Panc1 (cell line): ENCODE data around the gene CEP85L. TPM values are rescaled to one million over a fixed set of nuclear protein-coding genes. Genes with fewer than 3 reads are reported as not detected.

Experiments used
- ATAC-seq: fragments of 200-7000 bp; cut with Tn5 transposase; 2 replicates; pipeline ENCODE4 v1.9.1; 2020; ENCODE audit warnings: mild to moderate bottlenecking, moderate library complexity
- BruUV-seq: library from RNA; stranded (reverse); fragments of 400-500 nt; replicated peaks from 2 replicates; lab custom pipeline; 2021; lab: Mats Ljungman, UMichigan
- CTCF ChIA-PET: fragments of 300-600 bp; sonication (Branson Sonifier 250); formaldehyde crosslinking; loops from one replicate; lab custom pipeline; 2022; ENCODE audit warnings: antibody characterized with exemption; lab: Charles Lee
- POLR2A ChIA-PET: fragments of 300-600 bp; sonication (Branson Sonifier 250); formaldehyde crosslinking; loops from one replicate; lab custom pipeline; 2022; ENCODE audit warnings: antibody characterized with exemption; lab: Charles Lee
- DNase-seq: peaks from one replicate; pipeline ENCODE4 v3.0.0-alpha.2; 2010; ENCODE audit warnings: low read depth, low spot score
- H3K27ac ChIP-seq: 2 replicates; pipeline ENCODE4 v1.5.1; 2011; ENCODE audit warnings: mild to moderate bottlenecking, low read length, inconsistent platforms
- H3K27me3 ChIP-seq: fragments of 200-500 bp; sonication (Bioruptor generic); 2 replicates; pipeline ENCODE4 v1.6.0; 2014; ENCODE audit warnings: low read length, inconsistent platforms; ENCODE audit not compliant: control insufficient read depth, insufficient read depth
- H3K36me3 ChIP-seq: fragments of 200-500 bp; sonication (Bioruptor generic); 2 replicates; pipeline ENCODE4 v1.5.1; 2014; ENCODE audit warnings: inconsistent platforms, mild to moderate bottlenecking, low read length, moderate library complexity; ENCODE audit not compliant: control insufficient read depth, insufficient read depth
- H3K4me1 ChIP-seq: 2 replicates; pipeline ENCODE4 v1.5.1; 2011; ENCODE audit warnings: inconsistent platforms, mild to moderate bottlenecking, low read length, moderate library complexity; ENCODE audit not compliant: control insufficient read depth, insufficient read depth
- H3K4me3 ChIP-seq, 2 experiments: 2 replicates each; pipeline ENCODE4 v1.5.1; 2011 to 2012; ENCODE audit warnings: low read depth in 2 of 2, low read length in 2 of 2, mild to moderate bottlenecking in 2 of 2, inconsistent platforms in 1 of 2, moderate library complexity in 1 of 2
- H3K9me3 ChIP-seq: fragments of 200-500 bp; sonication (Bioruptor generic); 2 replicates; pipeline ENCODE4 v1.5.1; 2014; ENCODE audit warnings: low read depth, mild to moderate bottlenecking, inconsistent platforms, low read length, moderate library complexity; ENCODE audit not compliant: control insufficient read depth, insufficient read depth
- CTCF ChIP-seq: fragments of 450-650 bp; IDR thresholded peaks from 2 replicates; pipeline ENCODE4 v1.5.1; 2017; ENCODE audit warnings: mild to moderate bottlenecking
- POLR2AphosphoS5 ChIP-seq: IDR thresholded peaks from 2 replicates; pipeline ENCODE4 v1.6.1; 2012; ENCODE audit warnings: mild to moderate bottlenecking, low read depth, low read length, moderate library complexity
- REST ChIP-seq, 2 experiments: IDR thresholded peaks; 2 replicates each; pipeline ENCODE4 v1.6.1; 2011 to 2012; ENCODE audit warnings: low read depth in 2 of 2, control low read depth in 1 of 2, low read length in 1 of 2, mild to moderate bottlenecking in 1 of 2, moderate library complexity in 1 of 2; ENCODE audit not compliant: insufficient read depth in 1 of 2
- SIN3A ChIP-seq: IDR thresholded peaks from 2 replicates; pipeline ENCODE4 v1.6.1; 2012; ENCODE audit warnings: low read depth, mild to moderate bottlenecking, low read length, moderate library complexity, borderline replicate concordance; ENCODE audit not compliant: insufficient read depth
- TCF7L2 ChIP-seq: IDR thresholded peaks from 2 replicates; pipeline ENCODE4 v1.6.1; 2011; ENCODE audit warnings: mild to moderate bottlenecking, low read depth, low read length, inconsistent platforms
- in situ Hi-C: cut with HindIII; loops from 2 replicates; pipeline ENCODE4 v1.10.0; 2016; ENCODE audit warnings: low sequenced_read_pairs, low pct_unique_long_range_greater_than_20kb
- intact Hi-C: fragments of 100-400 bp; cut with micrococcal nuclease; formaldehyde crosslinking; loops from one replicate; pipeline ENCODE4 v1.10.0; 2022; ENCODE audit not compliant: unreplicated experiment
- total RNA-seq: library from RNA; stranded (reverse); gene quantifications from one replicate; pipeline ENCODE4 v1.2.1, GENCODE V29; 2021; ENCODE audit not compliant: unreplicated experiment

Gene CEP85L
- total RNA-seq, 1 experiment from 2014 or later = 6.7 TPM

- Histone ChIP-seq H3K9me3 (no peaks in the 10 kb centered on the region), H3K27me3 (peaks cover 5% of the 10 kb centered on the region; the same call in 1 of the 2 replicates), H3K27ac (peak overlapping the region; percentile 79), H3K36me3 (no peaks in the 10 kb centered on the region), H3K4me1 (peaks cover 20% of the 10 kb centered on the region), H3K4me3 (peak overlapping the region; percentile 81 to 90)
- DNase-seq = no peak
- no TSS peak for BruUV-seq
- ChIA-PET POLR2A (interaction anchor here (0.5 to 0.9 kb wide), 4 partner anchors 18 to 583 kb away, joined by 3 to 4 read pairs (median 3); no protein-coding TSS in a partner anchor), CTCF (interaction anchor here (0.5 to 0.6 kb wide), 2 partner anchors 55 to 460 kb away, joined by 3 to 6 read pairs; no protein-coding TSS in a partner anchor)
- intact Hi-C loops (loop anchor here (5.0 kb wide), 1 partner anchor 247 kb away; no protein-coding TSS in a partner anchor), in situ Hi-C loops (no loop called here)
- no peak for TF ChIP-seq REST (IDR thresholded peaks at IDR 0.05; ENCODE audit: insufficient read depth in 1 of 2, low read depth in 2 of 2, low read length in 1 of 2)
- TF ChIP-seq POLR2AphosphoS5 = no peak
- TF ChIP-seq TCF7L2 = no peak
- TF ChIP-seq SIN3A = no peak
- TF ChIP-seq CTCF = peak; percentile 39; the same call in 1 of the 2 replicates
- peak; percentile 64 for ATAC-seq
Measured at GRCh38 chr6:118650582-118651281, 659 bp downstream of the CEP85L start.

- H3K27me3 ChIP-seq = peaks cover 5% of the 10 kb centered on the region; the same call in 1 of the 2 replicates
- ATAC-seq (peak; percentile 56), DNase-seq (no peak)
- intact Hi-C loops = loop anchor here (5.0 kb wide), 1 partner anchor 247 kb away; no protein-coding TSS in a partner anchor
- H3K4me3 ChIP-seq = peak overlapping the region; percentile 81 to 90
- no peaks in the 10 kb centered on the region for H3K36me3 ChIP-seq
- in situ Hi-C loops = no loop called here
- ChIA-PET CTCF (interaction anchor here (0.5 kb wide), 1 partner anchor 460 kb away, joined by 3 read pairs; no protein-coding TSS in a partner anchor), POLR2A (interaction anchor here (0.9 kb wide), 1 partner anchor 19 kb away, joined by 3 read pairs; no protein-coding TSS in a partner anchor)
- BruUV-seq = no TSS peak
- peaks cover 20% of the 10 kb centered on the region for H3K4me1 ChIP-seq
- H3K9me3 ChIP-seq = no peaks in the 10 kb centered on the region
- TF ChIP-seq TCF7L2 = no peak
- TF ChIP-seq SIN3A = no peak
- no peak for TF ChIP-seq CTCF
- TF ChIP-seq REST (IDR thresholded peaks at IDR 0.05; ENCODE audit: insufficient read depth in 1 of 2, low read depth in 2 of 2, low read length in 1 of 2) = no peak
- TF ChIP-seq POLR2AphosphoS5 = no peak
- H3K27ac ChIP-seq = peak overlapping the region; percentile 79
Measured at GRCh38 chr6:118649918-118650581, 1.3 kb downstream of the CEP85L start.
